Hippocampal formation (tissue), 2 donors: ENCODE results near the gene OR6B1.
"Not testable (repeated sequence)": the region's sequence is repeated elsewhere in the genome, so short reads cannot be mapped to it uniquely, and the experiment has no call there.

Source experiments
- DNase-seq, 2 donors: peaks; one replicate each; lab custom pipeline; 2025; lab: John Stamatoyannopoulos, UW

The OR6B1 gene

DNA sequence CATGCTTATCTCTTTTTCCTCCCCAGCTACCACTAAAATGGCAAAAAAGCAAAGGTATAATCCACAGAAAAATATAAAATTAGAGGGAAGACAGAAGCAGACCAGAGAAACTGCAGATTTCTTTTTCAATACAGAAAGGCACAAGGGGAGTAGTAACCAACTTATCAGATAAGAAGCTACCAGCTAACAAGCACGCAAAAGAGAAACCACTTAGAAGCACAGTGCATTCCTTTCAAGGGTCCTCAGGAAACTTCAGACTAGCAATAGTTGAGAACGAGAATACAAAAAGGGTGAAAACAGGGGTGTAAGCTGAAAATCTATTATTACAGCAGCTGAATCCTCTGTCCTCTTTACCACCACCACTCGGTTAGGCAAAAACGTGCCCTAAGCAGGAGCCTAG, 38.8 kb downstream of the OR6B1 start:
- DNase-seq, result no peak

GRCh38 chr7:144048648-144049047, 48.5 kb downstream of the OR6B1 start, which contains the start of gene OR2A5:
Gene OR2A5 (plus strand): TSS chr7:144048948. CDS start chr7:144050402, 1,454 bp downstream.
- no peak for DNase-seq

DNA sequence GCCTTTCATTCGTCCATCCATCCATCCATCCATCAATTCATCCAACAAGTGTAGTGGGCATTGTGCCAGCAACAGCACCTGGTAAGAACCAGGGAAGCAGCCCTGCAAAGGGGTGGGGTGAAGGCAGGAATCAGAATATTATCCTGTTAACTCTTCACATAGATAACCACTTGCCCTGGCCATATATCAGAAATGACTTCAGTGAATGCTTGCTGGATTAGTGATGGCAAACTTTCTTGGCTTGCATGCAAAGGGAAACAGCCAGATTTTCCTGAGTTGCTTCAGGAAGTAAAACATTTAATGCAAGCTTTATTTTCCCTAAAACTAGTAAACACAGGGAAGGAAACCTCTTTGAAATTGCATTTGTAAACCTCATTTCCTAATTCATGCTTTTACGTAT, 49.4 kb downstream of the OR6B1 start:
- no peak for DNase-seq

GRCh38 chr7:144050093-144050492, 50.0 kb downstream of the OR6B1 start:
- no peak for DNase-seq

DNA sequence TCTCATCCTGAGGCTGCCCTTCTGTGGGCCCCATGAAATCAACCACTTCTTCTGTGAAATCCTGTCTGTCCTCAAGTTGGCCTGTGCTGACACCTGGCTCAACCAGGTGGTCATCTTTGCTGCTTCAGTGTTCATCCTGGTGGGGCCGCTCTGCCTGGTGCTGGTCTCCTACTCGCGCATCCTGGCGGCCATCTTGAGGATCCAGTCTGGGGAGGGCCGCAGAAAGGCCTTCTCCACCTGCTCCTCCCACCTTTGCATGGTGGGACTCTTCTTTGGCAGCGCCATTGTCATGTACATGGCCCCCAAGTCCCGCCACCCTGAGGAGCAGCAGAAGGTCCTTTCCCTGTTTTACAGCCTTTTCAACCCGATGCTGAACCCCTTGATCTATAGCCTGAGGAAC, 50.8 kb downstream of the OR6B1 start:
- not testable (repeated sequence) for DNase-seq

- DNase-seq, result no peak
These were observed 57.8 kb downstream of the OR6B1 start for GRCh38 chr7:144057954-144058353.
